Activated T-helper 1 cell treated with Interleukin-2 at 50 U/mL for 16 hours (primary cell): ENCODE measurements around the gene TBC1D1.

ENCODE experiments used
- DNase-seq: peaks from one replicate; pipeline ENCODE4 v3.0.0-alpha.2; 2020; ENCODE audit warnings: low read depth

TBC1D1 gene

DNA sequence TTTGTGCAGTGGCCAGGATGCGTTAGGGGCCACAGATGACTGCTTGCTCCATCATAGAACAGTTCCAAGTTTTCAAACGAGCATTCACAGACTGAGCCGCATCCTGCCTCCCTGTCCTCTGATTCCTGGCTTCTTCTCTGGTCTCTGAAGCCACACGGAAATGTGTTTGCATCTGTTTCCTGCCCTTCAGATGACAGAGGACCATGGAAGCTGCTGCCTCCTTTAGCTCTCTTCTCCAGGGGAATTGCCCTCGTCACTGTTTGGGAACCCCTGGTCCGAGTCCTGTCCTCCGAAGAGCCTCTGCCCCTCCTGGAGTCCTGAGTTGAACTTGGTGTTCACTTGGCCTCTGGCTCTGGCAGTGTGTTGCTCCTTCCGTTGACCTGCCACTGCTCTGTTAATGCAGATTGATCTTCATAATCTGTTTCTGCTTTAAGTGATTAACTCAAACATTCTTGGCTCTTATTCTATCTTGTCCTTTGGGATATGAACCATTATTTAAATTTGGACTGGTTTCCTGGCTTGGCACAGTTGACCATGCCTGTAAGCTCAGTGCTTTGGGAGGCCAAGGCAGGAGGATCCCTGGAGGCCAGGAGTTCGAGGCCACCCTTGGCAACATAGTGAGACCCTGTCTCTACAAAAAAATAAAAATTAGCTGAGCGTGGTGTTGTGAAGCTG lies 165.3 kb downstream of the TBC1D1 start:
- no peak for DNase-seq

GRCh38 chr4:38058151-38058550 lies 167.3 kb downstream of the TBC1D1 start:
- DNase-seq, result no peak

GRCh38 chr4:38060829-38061431 lies 170.0 kb downstream of the TBC1D1 start:
- DNase-seq, result no peak

GRCh38 chr4:38062088-38062775 lies 171.3 kb downstream of the TBC1D1 start:
- DNase-seq, result peak; percentile 27

GRCh38 chr4:38062776-38063097 lies 171.9 kb downstream of the TBC1D1 start:
- DNase-seq, result no peak

DNA sequence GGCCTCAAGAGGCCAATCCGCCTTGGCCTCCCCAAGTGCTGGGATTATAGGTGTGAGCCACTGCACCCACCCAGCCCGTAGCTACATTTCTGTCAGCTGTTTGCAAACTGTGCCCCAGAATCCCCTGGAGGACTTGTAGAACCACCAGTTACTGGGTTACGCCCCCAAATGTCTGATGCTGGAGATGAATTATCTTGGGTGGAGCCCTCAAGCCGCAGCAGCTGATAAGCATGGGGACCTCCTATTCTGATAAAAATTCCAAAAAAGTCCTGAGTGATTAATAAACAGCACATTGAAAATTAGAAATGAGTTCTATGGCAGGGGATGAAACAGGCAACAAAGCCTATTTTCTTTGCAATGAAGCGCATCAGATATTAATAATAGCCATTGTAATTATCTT lies 174.3 kb downstream of the TBC1D1 start:
- no peak for DNase-seq

DNA sequence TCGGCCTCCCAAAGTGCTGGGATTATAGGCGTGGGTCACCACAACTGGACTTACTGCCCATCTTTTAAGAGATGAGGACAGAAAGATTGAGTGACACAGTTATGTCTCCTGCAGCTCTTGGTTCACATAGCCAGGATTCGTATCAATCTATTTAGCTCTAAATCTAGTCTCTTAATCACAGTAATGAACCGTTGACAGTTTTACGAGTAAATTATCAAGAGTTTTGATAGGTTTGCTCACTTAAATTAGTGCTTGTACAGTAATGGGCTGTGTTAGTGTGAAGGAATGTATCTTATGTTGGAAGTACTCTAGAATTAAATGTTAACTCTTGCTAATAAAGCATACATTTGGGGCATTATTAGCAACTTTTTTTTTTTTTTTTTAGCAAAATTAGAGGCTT lies 175.0 kb downstream of the TBC1D1 start:
- no peak for DNase-seq

DNA sequence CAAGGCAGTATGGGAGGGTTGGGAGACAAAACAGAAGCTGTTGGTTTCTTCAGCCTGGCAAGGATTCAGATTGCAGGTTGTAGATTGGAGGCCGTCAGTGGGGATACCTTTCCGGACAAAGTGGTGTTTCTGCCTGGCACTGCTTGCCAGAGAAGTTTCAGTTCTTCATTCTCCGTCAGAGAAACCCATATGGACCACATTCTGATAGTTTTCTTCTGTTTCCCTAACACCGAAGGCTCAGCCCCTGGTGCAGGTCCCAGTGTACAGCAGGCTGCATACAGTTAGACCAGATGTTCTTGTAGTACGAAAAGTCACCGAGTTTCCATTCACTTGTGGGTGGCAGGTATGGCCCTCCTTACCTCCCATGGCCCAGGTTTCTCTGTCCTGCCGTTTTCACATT lies 176.6 kb downstream of the TBC1D1 start:
- no peak for DNase-seq

DNA sequence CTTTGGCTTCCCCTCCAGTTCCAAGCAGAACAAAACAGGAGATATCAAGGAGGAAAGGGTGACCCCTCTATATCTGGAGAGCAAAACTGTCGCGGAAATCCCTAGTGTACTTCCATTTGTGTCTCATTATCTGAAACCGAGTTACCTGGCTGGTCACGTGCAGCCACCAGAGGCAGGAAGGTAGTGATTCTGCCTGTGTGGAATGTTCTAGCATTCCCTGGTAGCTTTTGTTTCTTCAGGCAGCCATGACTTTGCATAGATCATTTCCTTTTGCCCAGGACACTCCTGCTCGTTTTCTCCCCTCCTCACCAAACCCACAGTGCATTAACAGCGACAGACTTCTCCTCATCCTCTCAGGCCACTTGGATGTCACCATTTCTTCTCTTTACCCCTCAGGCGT lies 177.2 kb downstream of the TBC1D1 start:
- no peak for DNase-seq

DNA sequence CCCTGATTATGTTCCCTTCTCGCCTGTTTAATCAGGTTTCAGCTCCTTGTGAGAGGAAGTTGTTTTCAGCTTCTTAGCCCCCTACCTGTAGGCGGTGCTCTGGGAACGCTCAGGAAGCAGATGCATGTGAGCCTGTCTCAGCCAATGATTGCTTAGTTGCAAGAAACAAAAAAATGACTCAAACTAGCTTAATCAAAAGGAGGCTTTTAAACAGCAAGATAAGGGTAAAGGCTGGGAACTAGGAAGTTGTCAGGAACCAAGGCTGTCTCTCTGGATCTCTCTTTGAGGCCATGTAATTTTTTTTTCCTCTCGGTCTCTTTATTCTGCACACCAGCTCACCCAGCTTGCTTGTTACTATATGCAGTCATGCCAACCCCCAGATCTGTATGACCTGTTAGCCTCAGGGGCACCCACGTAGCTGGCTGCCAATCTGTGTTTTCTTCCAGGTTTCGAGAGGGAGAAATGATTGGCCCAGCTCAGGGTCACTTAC lies 178.4 kb downstream of the TBC1D1 start:
- no peak for DNase-seq

DNA sequence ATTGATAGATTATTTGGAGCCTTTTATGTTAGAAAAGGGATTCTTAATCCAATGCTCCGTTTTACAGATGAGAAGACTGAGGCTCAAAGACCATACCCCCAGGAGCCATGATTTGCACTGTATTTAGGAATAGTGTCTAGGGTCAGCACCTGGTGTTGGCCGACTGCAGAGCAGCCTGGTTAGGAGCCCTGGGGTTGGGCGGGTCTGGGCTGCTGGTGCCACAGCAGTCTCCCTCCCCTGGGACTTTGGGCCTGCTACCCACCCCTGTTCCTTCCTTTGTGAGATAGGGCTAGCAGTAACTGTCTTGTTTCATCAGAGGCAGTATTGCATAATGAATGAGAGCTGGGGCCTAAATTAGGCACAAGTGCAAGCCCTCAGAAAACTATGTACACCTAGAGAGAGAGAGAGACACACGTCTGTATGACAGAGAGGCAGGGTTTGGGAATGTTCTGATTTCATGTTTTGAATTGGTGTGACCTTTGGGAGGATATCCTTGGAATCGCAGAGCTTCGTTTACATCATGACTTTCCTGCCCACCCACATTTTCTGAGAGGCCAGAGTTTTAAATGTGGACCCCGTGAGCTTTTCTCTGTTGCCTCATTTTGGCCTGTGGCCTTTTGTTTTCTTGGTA lies 181.0 kb downstream of the TBC1D1 start:
- DNase-seq, result no peak

GRCh38 chr4:38072578-38072977 lies 181.7 kb downstream of the TBC1D1 start:
- DNase-seq, result no peak

- DNase-seq, result no peak
Observed at GRCh38 chr4:38073596-38074234, 182.8 kb downstream of the TBC1D1 start.

DNA sequence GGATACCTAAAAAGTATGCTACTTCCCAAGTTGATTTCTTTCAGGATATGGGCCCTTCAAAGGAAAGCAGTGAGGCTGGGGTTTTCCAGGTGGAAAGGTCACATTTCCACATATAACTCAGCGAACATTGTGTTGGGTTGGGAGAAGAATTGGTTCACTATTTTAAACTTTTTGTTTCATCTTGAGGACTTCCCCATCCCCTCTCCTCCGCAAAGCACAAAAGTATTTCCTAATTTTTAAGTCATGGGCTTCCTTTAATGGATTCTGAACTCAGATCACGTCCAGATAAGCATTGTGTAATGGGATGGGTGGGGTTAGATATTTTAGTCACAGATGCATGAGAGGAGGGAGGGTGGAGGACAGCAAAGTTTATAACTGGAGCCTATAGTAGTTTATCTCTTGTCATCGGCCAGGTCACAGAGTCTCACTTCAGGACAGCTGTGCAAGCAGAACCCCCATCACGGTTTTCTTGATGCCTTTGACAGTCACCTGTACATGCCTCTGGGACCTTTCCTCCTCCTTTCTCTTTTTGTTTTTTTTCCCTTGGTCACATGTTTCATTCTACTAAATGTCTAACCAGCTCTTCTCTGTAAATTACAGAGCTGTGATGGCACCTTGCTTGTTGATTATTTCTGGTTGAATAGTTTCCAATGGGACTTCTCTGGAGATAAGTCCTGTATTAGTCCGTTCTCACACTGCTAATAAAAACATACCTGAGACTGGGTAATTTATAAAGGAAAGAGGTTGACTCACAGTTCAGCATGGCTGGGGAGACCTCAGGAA lies 184.7 kb downstream of the TBC1D1 start:
- no peak for DNase-seq

DNA sequence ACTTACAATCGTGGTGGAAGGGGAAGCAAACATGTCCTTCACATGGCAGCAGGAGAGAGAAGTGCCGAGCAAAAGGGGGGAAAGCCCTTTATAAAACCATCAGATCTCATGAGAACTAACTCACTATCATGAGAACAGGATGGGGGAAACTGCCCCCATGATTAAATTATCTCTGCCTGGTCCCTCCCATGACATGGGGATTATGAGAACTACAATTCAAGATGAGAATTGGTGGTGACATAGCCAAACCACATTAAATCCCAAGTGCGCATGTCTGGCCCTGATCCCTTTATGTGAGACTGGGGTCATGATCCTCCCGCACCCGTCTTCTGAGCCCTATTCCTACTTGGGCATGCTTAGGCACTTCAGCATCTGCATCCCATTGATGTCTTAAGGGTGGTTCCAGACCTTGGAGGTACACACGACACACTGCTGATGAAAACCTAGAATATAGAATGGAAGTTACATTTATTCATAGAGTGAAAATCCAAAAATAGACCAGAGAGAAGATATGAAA lies 185.3 kb downstream of the TBC1D1 start:
- DNase-seq, result no peak

- no peak for DNase-seq
Observed at GRCh38 chr4:38077791-38078489, 187.1 kb downstream of the TBC1D1 start.

GRCh38 chr4:38078590-38079421 lies 187.9 kb downstream of the TBC1D1 start:
- no peak for DNase-seq

DNA sequence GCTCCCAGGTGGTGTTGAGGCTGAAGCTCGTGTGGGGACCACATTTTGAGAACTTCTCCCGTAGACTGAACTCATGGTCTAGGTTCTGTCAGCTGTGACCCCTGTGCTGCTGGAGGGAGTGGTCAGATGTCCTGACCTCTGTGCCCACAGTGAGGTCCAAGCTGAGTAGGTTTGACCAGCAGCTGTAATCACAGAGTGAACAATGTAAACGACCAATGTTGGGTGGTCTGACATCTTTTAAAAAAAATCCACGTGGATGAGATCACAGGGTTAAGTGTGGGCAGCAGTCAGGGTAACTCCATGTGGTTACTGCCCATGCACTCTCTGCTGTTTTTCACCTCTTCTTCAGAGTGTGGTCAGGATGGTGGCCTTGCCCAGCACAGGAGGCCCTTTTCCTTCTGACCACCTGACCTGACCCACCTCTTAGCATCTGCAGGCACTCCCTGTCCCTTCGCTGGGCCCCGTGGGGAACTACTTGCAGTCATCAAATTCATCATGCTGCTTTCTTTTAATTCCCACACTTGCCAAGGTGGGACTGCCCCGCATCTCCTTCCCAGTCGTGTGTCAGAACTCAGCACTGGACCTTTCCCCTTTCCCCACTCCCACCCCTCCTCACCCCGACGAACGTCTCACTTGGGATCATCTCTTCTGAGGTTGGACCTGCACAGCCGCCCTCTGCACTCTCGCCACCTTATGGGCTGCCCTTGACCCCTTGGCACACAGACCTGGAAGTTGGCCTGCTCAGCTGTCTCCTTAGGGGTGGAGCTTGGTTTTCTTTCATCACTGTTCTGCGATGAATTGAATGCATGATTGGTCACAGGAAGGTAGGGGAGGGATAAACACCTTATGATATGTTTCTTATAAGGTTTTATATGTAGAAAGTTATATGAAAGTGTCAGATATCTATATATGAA lies 189.4 kb downstream of the TBC1D1 start:
- DNase-seq, result no peak

DNA sequence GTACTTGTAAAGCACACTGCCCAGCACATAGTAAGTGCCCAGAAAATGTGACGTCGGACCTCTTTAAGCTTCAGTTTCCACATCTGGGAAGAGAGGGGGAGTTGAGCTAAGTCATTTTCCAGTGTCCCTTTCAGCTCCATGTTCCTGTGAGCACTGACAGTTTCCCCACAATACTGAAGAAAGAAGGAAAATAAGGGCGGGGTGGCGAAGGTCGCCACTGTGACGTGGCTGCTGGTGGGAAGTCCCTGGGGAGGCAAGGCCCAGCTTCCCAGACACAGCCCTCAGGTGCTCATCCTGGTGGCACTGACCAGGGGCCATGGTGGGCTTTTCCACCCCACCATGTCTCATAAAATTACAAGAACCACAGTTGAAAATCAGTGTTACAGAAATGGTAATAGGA lies 191.1 kb downstream of the TBC1D1 start:
- no peak for DNase-seq
